Measurements from ENCODE around the gene SVIL. TPM values are rescaled to one million over a fixed set of nuclear protein-coding genes. Genes with fewer than 3 reads are reported as not detected.
A peak's percentile ranks its signal among the peaks of the same experiment; 100 is the strongest.

The SVIL gene
- 25.1 and 25.3 TPM in 2 replicates for polyA plus RNA-seq (2013)

DNA sequence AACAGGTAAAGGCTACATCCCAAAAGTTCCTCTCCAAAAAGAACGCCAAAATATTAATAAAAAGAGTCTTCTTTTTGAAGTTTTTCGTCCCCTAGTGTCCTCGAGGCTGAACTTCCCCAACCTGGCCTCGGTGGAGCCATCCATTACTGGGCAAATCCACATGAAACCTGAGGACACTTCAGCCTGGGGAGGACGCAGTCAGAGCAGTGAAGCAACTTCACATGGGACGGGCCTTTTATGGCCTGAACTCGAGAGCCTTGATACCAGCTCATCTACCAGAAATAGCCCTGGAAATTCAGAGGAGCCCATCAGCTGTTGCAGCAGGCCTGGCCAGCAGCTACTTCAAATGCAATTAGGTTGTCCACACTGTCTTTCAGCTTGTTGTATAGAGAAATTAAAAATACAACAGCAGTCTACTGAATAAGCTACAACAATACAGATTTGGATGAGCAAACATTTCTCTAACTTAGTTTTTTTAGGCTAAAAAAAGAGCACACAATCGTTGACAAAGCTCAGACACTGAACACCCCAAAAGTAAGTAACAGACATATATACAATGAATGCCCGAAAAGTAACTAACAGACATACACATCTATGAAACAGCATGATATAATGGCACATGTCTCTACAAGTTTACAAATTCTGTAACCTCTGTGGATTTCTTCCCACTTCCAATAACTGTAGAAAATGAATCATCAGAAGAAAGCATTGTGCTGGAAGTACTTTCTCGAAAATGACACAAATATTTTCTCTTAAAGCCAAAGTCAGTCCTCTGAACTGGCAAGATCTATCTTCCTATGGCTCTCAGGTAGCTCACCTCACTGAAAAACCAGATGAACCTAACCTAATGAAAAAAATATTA is at the start of gene SVIL:
TSS of gene SVIL (minus strand) at position 208 of the 862 bp plus-strand sequence. CDS start 79,913 bp downstream, outside the sequence.
- no peak within 1 kb of the TSS for H3K4me3 ChIP-seq (ENCODE audit: low read depth, low read length)
- peaks cover 1% of the 10 kb centered on the region for H3K9me3 ChIP-seq (ENCODE audit: insufficient read depth, low read depth, low read length)
- no peak within 1 kb of the TSS for H3K9ac ChIP-seq (ENCODE audit: low read length)

GRCh38 chr10:29681676-29682448 is 47.1 kb upstream of the SVIL start:
- H3K4me1 ChIP-seq (ENCODE audit: control insufficient read depth in 1 of 2, insufficient read depth in 2 of 2, low read length in 2 of 2), result peaks cover 0 to 3% of the 10 kb centered on the region in 2 experiments
- H4K8ac ChIP-seq (ENCODE audit: low read depth, low read length), result no peak overlapping the region
- no peak overlapping the region for H3K18ac ChIP-seq (ENCODE audit: low read length)
- H2BK120ac ChIP-seq (ENCODE audit: insufficient read depth, low read length, poor library complexity), result no peak overlapping the region
- H2BK5ac ChIP-seq (ENCODE audit: low read depth, low read length, poor library complexity), result no peak overlapping the region
- H3K14ac ChIP-seq (ENCODE audit: low read length), result no peak overlapping the region
- H3K27me3 ChIP-seq (ENCODE audit: insufficient read depth, low read length), result no peaks in the 10 kb centered on the region
- H4K12ac ChIP-seq (ENCODE audit: low read depth, low read length), result no peak overlapping the region
- no peak overlapping the region for H2AFZ ChIP-seq (ENCODE audit: insufficient read depth, low read length, poor library complexity)
- no peak overlapping the region for H3K27ac ChIP-seq (ENCODE audit: low read depth, low read length)
- WGBS (ENCODE audit: extremely low coverage, insufficient coverage, insufficient read length), result no CpG with 5 or more reads among the region's 9 CpGs
- no peak overlapping the region for H3K4ac ChIP-seq (ENCODE audit: low read depth, low read length)
- H4K91ac ChIP-seq (ENCODE audit: low read depth, low read length), result no peak overlapping the region
- no peak overlapping the region for H3K9ac ChIP-seq (ENCODE audit: low read length)
- peaks cover 10 to 30% of the 10 kb centered on the region in 2 experiments for H3K36me3 ChIP-seq (ENCODE audit: control insufficient read depth in 1 of 2, insufficient read depth in 2 of 2, low read length in 2 of 2)
- H3K4me2 ChIP-seq (ENCODE audit: low read length), result no peak overlapping the region
- H3K79me1 ChIP-seq (ENCODE audit: low read length), result no peaks in the 10 kb centered on the region
- H2AK5ac ChIP-seq (ENCODE audit: low read length), result no peak overlapping the region
- no peak overlapping the region for H3K23ac ChIP-seq (ENCODE audit: low read length)
- DNase-seq, result no peak
- H2BK12ac ChIP-seq (ENCODE audit: low read length), result no peak overlapping the region
- H3K9me3 ChIP-seq (ENCODE audit: insufficient read depth, low read depth, low read length), result peaks cover 8% of the 10 kb centered on the region
- no peaks in the 10 kb centered on the region for H3K79me2 ChIP-seq (ENCODE audit: control insufficient read depth, insufficient read depth, low read length, poor library complexity)
- H3K4me3 ChIP-seq (ENCODE audit: low read depth, low read length), result no peak overlapping the region

More for the DNA sequence above, at the start of gene SVIL:
- H4K91ac ChIP-seq (ENCODE audit: low read depth, low read length), result peak within 1 kb of the TSS; percentile 51
- peak within 1 kb of the TSS; percentile 69 for H2BK5ac ChIP-seq (ENCODE audit: low read depth, low read length, poor library complexity)
- H3K23ac ChIP-seq (ENCODE audit: low read length), result no peak within 1 kb of the TSS
- H3K4me1 ChIP-seq (ENCODE audit: control insufficient read depth in 1 of 2, insufficient read depth in 2 of 2, low read length in 2 of 2), result peaks cover 3 to 6% of the 10 kb centered on the region in 2 experiments
- peaks cover 3% of the 10 kb centered on the region for H3K79me1 ChIP-seq (ENCODE audit: low read length)
- no peak within 1 kb of the TSS for H3K4me2 ChIP-seq (ENCODE audit: low read length)
- peak within 1 kb of the TSS; percentile 69 for H2BK12ac ChIP-seq (ENCODE audit: low read length)
- peaks cover under 1 to 4% of the 10 kb centered on the region in 2 experiments for H3K36me3 ChIP-seq (ENCODE audit: control insufficient read depth in 1 of 2, insufficient read depth in 2 of 2, low read length in 2 of 2)
- peak within 1 kb of the TSS; percentile 25 for H2AFZ ChIP-seq (ENCODE audit: insufficient read depth, low read length, poor library complexity)
- H3K18ac ChIP-seq (ENCODE audit: low read length), result peak within 1 kb of the TSS; percentile 80
- H3K27ac ChIP-seq (ENCODE audit: low read depth, low read length), result peak within 1 kb of the TSS; percentile 0
- peak in 1 of 2 donors; percentile 8 for DNase-seq
- H3K27me3 ChIP-seq (ENCODE audit: insufficient read depth, low read length), result no peaks in the 10 kb centered on the region
- no peaks in the 10 kb centered on the region for H3K79me2 ChIP-seq (ENCODE audit: control insufficient read depth, insufficient read depth, low read length, poor library complexity)
- H3K14ac ChIP-seq (ENCODE audit: low read length), result peak within 1 kb of the TSS; percentile 41
- H4K12ac ChIP-seq (ENCODE audit: low read depth, low read length), result peak within 1 kb of the TSS; percentile 26
- WGBS (ENCODE audit: extremely low coverage, insufficient coverage, insufficient read length), result no CpG with 5 or more reads among the region's 10 CpGs
- H2BK120ac ChIP-seq (ENCODE audit: insufficient read depth, low read length, poor library complexity), result no peak within 1 kb of the TSS
- peak within 1 kb of the TSS; percentile 27 for H3K4ac ChIP-seq (ENCODE audit: low read depth, low read length)
- peak within 1 kb of the TSS; percentile 64 for H2AK5ac ChIP-seq (ENCODE audit: low read length)
- H4K8ac ChIP-seq (ENCODE audit: low read depth, low read length), result peak within 1 kb of the TSS; percentile 67

- Histone ChIP-seq H4K8ac (ENCODE audit: low read depth, low read length) (no peak overlapping the region), H2BK120ac (ENCODE audit: insufficient read depth, low read length, poor library complexity) (no peak overlapping the region), H3K18ac (ENCODE audit: low read length) (no peak overlapping the region), H4K91ac (ENCODE audit: low read depth, low read length) (no peak overlapping the region), H3K79me2 (ENCODE audit: control insufficient read depth, insufficient read depth, low read length, poor library complexity) (no peaks in the 10 kb centered on the region), H3K4me2 (ENCODE audit: low read length) (no peak overlapping the region), H3K4ac (ENCODE audit: low read depth, low read length) (no peak overlapping the region), H3K36me3 (ENCODE audit: control insufficient read depth in 1 of 2, insufficient read depth in 2 of 2, low read length in 2 of 2) (peaks cover 14 to 36% of the 10 kb centered on the region in 2 experiments), H4K12ac (ENCODE audit: low read depth, low read length) (no peak overlapping the region), H2AFZ (ENCODE audit: insufficient read depth, low read length, poor library complexity) (no peak overlapping the region), H3K23ac (ENCODE audit: low read length) (no peak overlapping the region), H3K9ac (ENCODE audit: low read length) (no peak overlapping the region), H3K79me1 (ENCODE audit: low read length) (no peaks in the 10 kb centered on the region), H3K9me3 (ENCODE audit: insufficient read depth, low read depth, low read length) (peaks cover 14% of the 10 kb centered on the region), H3K14ac (ENCODE audit: low read length) (no peak overlapping the region), H2BK5ac (ENCODE audit: low read depth, low read length, poor library complexity) (no peak overlapping the region), H2AK5ac (ENCODE audit: low read length) (no peak overlapping the region), H3K27me3 (ENCODE audit: insufficient read depth, low read length) (no peaks in the 10 kb centered on the region), H3K4me1 (ENCODE audit: control insufficient read depth in 1 of 2, insufficient read depth in 2 of 2, low read length in 2 of 2) (peaks cover 0 to 3% of the 10 kb centered on the region in 2 experiments), H2BK12ac (ENCODE audit: low read length) (no peak overlapping the region), H3K4me3 (ENCODE audit: low read depth, low read length) (no peak overlapping the region), H3K27ac (ENCODE audit: low read depth, low read length) (no peak overlapping the region)
- WGBS (ENCODE audit: extremely low coverage, insufficient coverage, insufficient read length), result no CpG with 5 or more reads among the region's 6 CpGs
- no peak for DNase-seq
These were observed 45.3 kb upstream of the SVIL start for GRCh38 chr10:29680091-29680490.

DNA sequence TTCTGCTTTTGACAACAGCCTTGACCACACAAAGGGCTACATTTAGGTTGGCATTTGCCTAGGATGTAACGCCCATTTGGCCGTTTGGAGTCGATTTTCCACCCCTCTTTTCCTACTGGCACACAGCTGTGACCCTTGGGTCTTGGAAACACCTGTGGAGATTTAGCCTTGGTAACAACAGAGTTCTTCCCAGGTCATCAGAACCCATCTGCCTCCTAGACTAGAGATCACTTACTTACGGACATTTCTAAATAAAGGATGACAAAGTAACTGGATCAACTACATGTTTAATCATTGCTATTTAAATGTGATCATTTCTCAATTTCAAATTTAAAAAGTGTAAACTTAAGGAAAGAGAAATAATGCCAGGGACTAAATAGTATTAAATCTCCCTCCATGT is 42.0 kb upstream of the SVIL start:
- Histone ChIP-seq H3K9me3 (ENCODE audit: insufficient read depth, low read depth, low read length) (peaks cover 20% of the 10 kb centered on the region), H2AFZ (ENCODE audit: insufficient read depth, low read length, poor library complexity) (no peak overlapping the region), H3K79me1 (ENCODE audit: low read length) (no peaks in the 10 kb centered on the region), H3K4me3 (ENCODE audit: low read depth, low read length) (peak overlapping the region; percentile 58), H3K9ac (ENCODE audit: low read length) (no peak overlapping the region), H3K4ac (ENCODE audit: low read depth, low read length) (no peak overlapping the region), H2BK12ac (ENCODE audit: low read length) (no peak overlapping the region), H2BK5ac (ENCODE audit: low read depth, low read length, poor library complexity) (no peak overlapping the region), H2AK5ac (ENCODE audit: low read length) (no peak overlapping the region), H3K18ac (ENCODE audit: low read length) (no peak overlapping the region), H3K14ac (ENCODE audit: low read length) (no peak overlapping the region), H3K79me2 (ENCODE audit: control insufficient read depth, insufficient read depth, low read length, poor library complexity) (no peaks in the 10 kb centered on the region), H4K12ac (ENCODE audit: low read depth, low read length) (no peak overlapping the region), H3K27me3 (ENCODE audit: insufficient read depth, low read length) (no peaks in the 10 kb centered on the region), H2BK120ac (ENCODE audit: insufficient read depth, low read length, poor library complexity) (no peak overlapping the region), H4K91ac (ENCODE audit: low read depth, low read length) (no peak overlapping the region), H3K36me3 (ENCODE audit: control insufficient read depth in 1 of 2, insufficient read depth in 2 of 2, low read length in 2 of 2) (peaks cover 20 to 33% of the 10 kb centered on the region in 2 experiments), H3K23ac (ENCODE audit: low read length) (no peak overlapping the region), H3K4me2 (ENCODE audit: low read length) (no peak overlapping the region), H4K8ac (ENCODE audit: low read depth, low read length) (no peak overlapping the region), H3K4me1 (ENCODE audit: control insufficient read depth in 1 of 2, insufficient read depth in 2 of 2, low read length in 2 of 2) (peaks cover 0 to 2% of the 10 kb centered on the region in 2 experiments), H3K27ac (ENCODE audit: low read depth, low read length) (no peak overlapping the region)
- no CpG with 5 or more reads among the region's 4 CpGs for WGBS (ENCODE audit: extremely low coverage, insufficient coverage, insufficient read length)
- no peak for DNase-seq

Data from trophoblast cell (in vitro differentiated cells and primary cell).